MCF 10A (cell line): Measurements from ENCODE around the gene SOBP. TPM values are rescaled to one million over a fixed set of nuclear protein-coding genes. Genes with fewer than 3 reads are reported as not detected.
A peak's percentile ranks its signal among the peaks of the same experiment; 100 is the strongest.

Experiments
- BruUV-seq: library from RNA; stranded (reverse); fragments of 400-500 nt; replicated peaks from 2 replicates; lab custom pipeline; 2021; lab: Mats Ljungman, UMichigan
- CTCF ChIA-PET: fragments of 300-600 bp; sonication (Branson Sonifier 250); formaldehyde crosslinking; extraction: SDS; loops from one replicate; lab custom pipeline; 2021; ENCODE audit warnings: antibody characterized with exemption, inconsistent platforms; lab: Yijun Ruan, JAX
- POLR2A ChIA-PET: fragments of 300-600, 350-650 bp; sonication (Branson Sonifier 250); formaldehyde crosslinking; extraction: SDS; loops from one replicate; lab custom pipeline; 2020; ENCODE audit warnings: antibody characterized with exemption, inconsistent platforms; lab: Yijun Ruan, JAX
- DNase-seq: peaks from one replicate; pipeline ENCODE4 v3.0.0-alpha.2; 2018; ENCODE audit not compliant: unreplicated experiment
- H3K27ac Mint-ChIP-seq: one replicate; pipeline ENCODE4 v1.8.0; 2022; ENCODE audit warnings: mild to moderate bottlenecking, low read depth, mixed read lengths; ENCODE audit not compliant: unreplicated experiment
- H3K27me3 Mint-ChIP-seq: one replicate; pipeline ENCODE4 v1.8.0; 2022; ENCODE audit warnings: mixed read lengths; ENCODE audit not compliant: insufficient read depth, unreplicated experiment
- H3K36me3 Mint-ChIP-seq: one replicate; pipeline ENCODE4 v1.8.0; 2022; ENCODE audit warnings: mild to moderate bottlenecking, moderate library complexity, mixed read lengths; ENCODE audit not compliant: insufficient read depth, unreplicated experiment
- H3K4me1 Mint-ChIP-seq: one replicate; pipeline ENCODE4 v1.8.0; 2022; ENCODE audit warnings: mixed read lengths; ENCODE audit not compliant: insufficient read depth, unreplicated experiment
- H3K4me3 Mint-ChIP-seq: one replicate; pipeline ENCODE4 v1.8.0; 2022; ENCODE audit warnings: mild to moderate bottlenecking, moderate library complexity, mixed read lengths; ENCODE audit not compliant: unreplicated experiment
- H3K9me3 Mint-ChIP-seq: one replicate; pipeline ENCODE4 v1.8.0; 2022; ENCODE audit warnings: mixed read lengths; ENCODE audit not compliant: unreplicated experiment
- CTCF ChIP-seq: fragments of 200-600 bp; IDR thresholded peaks from one replicate; pipeline ENCODE4 v1.8.0; 2022; ENCODE audit warnings: antibody characterized with exemption, mild to moderate bottlenecking; ENCODE audit not compliant: unreplicated experiment
- intact Hi-C: fragments of 100-400 bp; cut with micrococcal nuclease; formaldehyde crosslinking; loops from 2 replicates; pipeline ENCODE4 v1.14.1; 2022
- total RNA-seq: library from RNA; stranded (reverse); gene quantifications from 2 replicates; pipeline ENCODE4 v1.2.3, GENCODE V29; 2022

Gene SOBP
- total RNA-seq, 1 experiment from 2014 or later: 0.21 TPM

- no peak overlapping the region for H3K4me3 Mint-ChIP-seq
- H3K36me3 Mint-ChIP-seq: no peaks in the 10 kb centered on the region
- peaks cover 10% of the 10 kb centered on the region for H3K4me1 Mint-ChIP-seq
- no peaks in the 10 kb centered on the region for H3K27me3 Mint-ChIP-seq
- intact Hi-C loops: no loop called here
- H3K9me3 Mint-ChIP-seq: no peaks in the 10 kb centered on the region
- H3K27ac Mint-ChIP-seq: no peak overlapping the region
- CTCF ChIA-PET: no interaction called here
- POLR2A ChIA-PET: interaction anchor here (1.2 to 1.5 kb wide), 2 partner anchors 18 to 352 kb away, joined by 3 read pairs; no protein-coding TSS in a partner anchor
- BruUV-seq: no TSS peak
- no peak for TF ChIP-seq CTCF
- DNase-seq: no peak
Observed at GRCh38 chr6:107599043-107599442, 109.1 kb downstream of the SOBP start.

- POLR2A ChIA-PET: interaction anchor here (1.0 to 1.5 kb wide), 2 partner anchors 13 to 17 kb away, joined by 3 read pairs; no protein-coding TSS in a partner anchor
- no peaks in the 10 kb centered on the region for H3K9me3 Mint-ChIP-seq
- no peak for DNase-seq
- H3K4me1 Mint-ChIP-seq: peaks cover 10% of the 10 kb centered on the region
- no peaks in the 10 kb centered on the region for H3K36me3 Mint-ChIP-seq
- CTCF ChIA-PET: interaction anchor here (0.6 kb wide), 2 partner anchors 55 to 242 kb away, joined by 3 to 4 read pairs; no protein-coding TSS in a partner anchor
- BruUV-seq: no TSS peak
- TF ChIP-seq CTCF: no peak
- intact Hi-C loops: no loop called here
- H3K27ac Mint-ChIP-seq: no peak overlapping the region
- H3K27me3 Mint-ChIP-seq: no peaks in the 10 kb centered on the region
- H3K4me3 Mint-ChIP-seq: no peak overlapping the region
Observed at GRCh38 chr6:107600121-107600520, 110.2 kb downstream of the SOBP start.

GRCh38 chr6:107600936-107601335 lies 111.0 kb downstream of the SOBP start:
- no TSS peak for BruUV-seq
- intact Hi-C loops: no loop called here
- H3K27ac Mint-ChIP-seq: peak overlapping the region; percentile 51
- no peaks in the 10 kb centered on the region for H3K27me3 Mint-ChIP-seq
- H3K36me3 Mint-ChIP-seq: no peaks in the 10 kb centered on the region
- no peak for TF ChIP-seq CTCF
- CTCF ChIA-PET: interaction anchor here (0.6 to 1.0 kb wide), 3 partner anchors 10 to 54 kb away, joined by 3 to 4 read pairs (median 3); no protein-coding TSS in a partner anchor
- H3K4me1 Mint-ChIP-seq: peaks cover 10% of the 10 kb centered on the region
- POLR2A ChIA-PET: interaction anchor here (0.6 to 1.1 kb wide), 3 partner anchors 9 to 120 kb away, joined by 3 to 4 read pairs (median 4); no protein-coding TSS in a partner anchor
- H3K9me3 Mint-ChIP-seq: no peaks in the 10 kb centered on the region
- H3K4me3 Mint-ChIP-seq: no peak overlapping the region
- DNase-seq: peak; percentile 67

GRCh38 chr6:107601406-107601805 lies 111.5 kb downstream of the SOBP start:
- Mint-ChIP-seq H3K27me3 (no peaks in the 10 kb centered on the region), H3K36me3 (no peaks in the 10 kb centered on the region), H3K27ac (peak overlapping the region; percentile 51), H3K4me3 (no peak overlapping the region), H3K4me1 (peaks cover 10% of the 10 kb centered on the region), H3K9me3 (no peaks in the 10 kb centered on the region)
- no TSS peak for BruUV-seq
- ChIA-PET CTCF (interaction anchor here (0.9 to 1.0 kb wide), 2 partner anchors 9 to 27 kb away, joined by 3 to 4 read pairs; no protein-coding TSS in a partner anchor), POLR2A (interaction anchor here (0.6 to 1.1 kb wide), 3 partner anchors 8 to 142 kb away, joined by 3 to 4 read pairs (median 4); partner anchors contain the start of gene PDSS2)
- intact Hi-C loops: no loop called here
- DNase-seq: no peak
- TF ChIP-seq CTCF: no peak
